ENCODE results near the gene IGSF8.

The IGSF8 gene

DNA sequence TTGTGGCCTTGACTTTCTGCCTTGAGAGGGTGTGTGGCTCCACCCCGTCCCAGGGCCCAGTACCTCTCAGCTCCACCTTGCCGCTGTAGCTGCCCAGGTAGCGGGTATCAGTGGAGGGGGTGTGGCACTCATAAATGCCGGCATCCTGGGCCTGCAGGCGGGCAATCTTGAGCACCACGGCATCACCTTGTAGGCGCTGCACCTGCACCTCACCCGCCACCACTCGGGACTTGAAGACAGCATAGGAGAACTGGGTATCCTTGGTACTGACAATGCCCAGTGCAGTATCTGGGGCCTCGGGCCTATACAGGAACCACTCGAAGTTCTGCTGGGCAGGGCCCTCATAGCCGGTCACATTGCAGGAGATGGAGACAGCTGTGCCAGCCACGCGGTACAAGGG is 3.6 kb downstream of the IGSF8 start:
- DNase-seq (ENCODE audit: low spot score) (no peak), ATAC-seq (ENCODE audit: low read depth) (no peak)
- no peak overlapping the region for H3K27ac ChIP-seq (ENCODE audit: poor library complexity, severe bottlenecking)
- H3K36me3 ChIP-seq (ENCODE audit: low read depth), result no peaks in the 10 kb centered on the region
- H3K4me1 ChIP-seq (ENCODE audit: insufficient read depth, poor library complexity, severe bottlenecking), result peaks cover 9% of the 10 kb centered on the region
- TF ChIP-seq, protein P1, sequence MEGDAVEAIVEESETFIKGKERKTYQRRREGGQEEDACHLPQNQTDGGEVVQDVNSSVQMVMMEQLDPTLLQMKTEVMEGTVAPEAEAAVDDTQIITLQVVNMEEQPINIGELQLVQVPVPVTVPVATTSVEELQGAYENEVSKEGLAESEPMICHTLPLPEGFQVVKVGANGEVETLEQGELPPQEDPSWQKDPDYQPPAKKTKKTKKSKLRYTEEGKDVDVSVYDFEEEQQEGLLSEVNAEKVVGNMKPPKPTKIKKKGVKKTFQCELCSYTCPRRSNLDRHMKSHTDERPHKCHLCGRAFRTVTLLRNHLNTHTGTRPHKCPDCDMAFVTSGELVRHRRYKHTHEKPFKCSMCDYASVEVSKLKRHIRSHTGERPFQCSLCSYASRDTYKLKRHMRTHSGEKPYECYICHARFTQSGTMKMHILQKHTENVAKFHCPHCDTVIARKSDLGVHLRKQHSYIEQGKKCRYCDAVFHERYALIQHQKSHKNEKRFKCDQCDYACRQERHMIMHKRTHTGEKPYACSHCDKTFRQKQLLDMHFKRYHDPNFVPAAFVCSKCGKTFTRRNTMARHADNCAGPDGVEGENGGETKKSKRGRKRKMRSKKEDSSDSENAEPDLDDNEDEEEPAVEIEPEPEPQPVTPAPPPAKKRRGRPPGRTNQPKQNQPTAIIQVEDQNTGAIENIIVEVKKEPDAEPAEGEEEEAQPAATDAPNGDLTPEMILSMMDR (IDR thresholded peaks at IDR 0.05; ENCODE audit: poor library complexity, severe bottlenecking), result no peak
- no peaks in the 10 kb centered on the region for H3K27me3 ChIP-seq (ENCODE audit: insufficient read depth, poor library complexity, severe bottlenecking)
- no peak overlapping the region for H3K4me3 ChIP-seq (ENCODE audit: severe bottlenecking)
- no peaks in the 10 kb centered on the region for H3K9me3 ChIP-seq (ENCODE audit: severe bottlenecking)

DNA sequence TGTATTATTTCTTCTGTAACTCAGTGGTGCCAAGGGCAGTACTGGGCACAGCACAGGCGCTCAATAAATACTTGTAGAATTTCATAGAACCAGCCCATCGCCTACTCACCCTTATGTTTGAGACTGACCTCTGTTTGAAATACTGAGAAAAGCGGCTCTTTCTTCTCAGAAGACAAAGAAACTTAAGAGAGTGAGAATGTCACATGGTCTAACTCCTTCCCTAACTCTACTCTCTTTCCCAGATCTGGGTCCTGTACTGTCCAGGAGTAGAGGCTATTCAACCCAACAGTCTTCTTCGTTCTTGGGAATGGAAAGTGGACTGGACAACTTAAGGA is 4.2 kb downstream of the IGSF8 start:
- no peaks in the 10 kb centered on the region for H3K27me3 ChIP-seq (ENCODE audit: insufficient read depth, poor library complexity, severe bottlenecking)
- peaks cover 9% of the 10 kb centered on the region for H3K4me1 ChIP-seq (ENCODE audit: insufficient read depth, poor library complexity, severe bottlenecking)
- H3K9me3 ChIP-seq (ENCODE audit: severe bottlenecking), result no peaks in the 10 kb centered on the region
- DNase-seq (ENCODE audit: low spot score) (no peak), ATAC-seq (ENCODE audit: low read depth) (no peak)
- no peak overlapping the region for H3K27ac ChIP-seq (ENCODE audit: poor library complexity, severe bottlenecking)
- no peaks in the 10 kb centered on the region for H3K36me3 ChIP-seq (ENCODE audit: low read depth)
- TF ChIP-seq, protein P1 (IDR thresholded peaks at IDR 0.05; ENCODE audit: poor library complexity, severe bottlenecking), result no peak
- H3K4me3 ChIP-seq (ENCODE audit: severe bottlenecking), result no peak overlapping the region

DNA sequence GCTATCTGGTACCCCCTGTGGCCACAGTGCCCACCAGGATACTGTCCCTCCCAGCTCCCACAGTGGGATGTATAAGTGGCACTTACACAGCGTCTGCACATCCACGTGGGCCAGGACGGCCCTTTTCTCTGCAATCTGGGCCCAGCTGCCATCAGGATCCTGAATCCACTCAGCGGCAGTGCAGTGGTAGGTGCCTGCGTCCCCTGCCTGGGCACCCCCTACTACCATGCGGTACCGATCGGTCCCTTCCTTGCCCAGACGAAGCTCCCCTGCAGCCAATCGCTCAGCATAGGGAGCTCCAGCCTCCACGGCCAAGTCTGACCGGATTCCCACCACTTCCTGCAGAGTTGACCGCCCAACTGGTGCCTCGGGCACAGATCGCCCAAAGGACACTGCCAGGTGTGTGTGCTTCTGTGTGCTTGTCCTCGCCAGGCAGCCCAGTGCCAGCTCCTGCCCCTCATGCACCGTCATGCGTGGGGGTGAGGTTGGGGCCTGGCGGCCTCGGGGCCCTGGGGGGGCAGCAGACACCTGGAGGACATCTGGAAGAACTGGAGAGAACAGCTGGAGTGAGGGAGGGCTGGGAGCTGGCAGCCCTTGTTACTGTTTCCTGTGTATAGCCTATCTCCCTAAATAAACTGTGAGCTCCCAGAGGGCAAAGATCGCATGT is 4.7 kb downstream of the IGSF8 start:
- Histone ChIP-seq H3K9me3 (ENCODE audit: severe bottlenecking) (no peaks in the 10 kb centered on the region), H3K27me3 (ENCODE audit: insufficient read depth, poor library complexity, severe bottlenecking) (no peaks in the 10 kb centered on the region), H3K27ac (ENCODE audit: poor library complexity, severe bottlenecking) (no peak overlapping the region), H3K4me1 (ENCODE audit: insufficient read depth, poor library complexity, severe bottlenecking) (peaks cover 9% of the 10 kb centered on the region), H3K36me3 (ENCODE audit: low read depth) (no peaks in the 10 kb centered on the region), H3K4me3 (ENCODE audit: severe bottlenecking) (no peak overlapping the region)
- no peak for DNase-seq (ENCODE audit: low spot score)
- TF ChIP-seq, protein P1 (IDR thresholded peaks at IDR 0.05; ENCODE audit: poor library complexity, severe bottlenecking), result no peak
- ATAC-seq (ENCODE audit: low read depth), result no peak

DNA sequence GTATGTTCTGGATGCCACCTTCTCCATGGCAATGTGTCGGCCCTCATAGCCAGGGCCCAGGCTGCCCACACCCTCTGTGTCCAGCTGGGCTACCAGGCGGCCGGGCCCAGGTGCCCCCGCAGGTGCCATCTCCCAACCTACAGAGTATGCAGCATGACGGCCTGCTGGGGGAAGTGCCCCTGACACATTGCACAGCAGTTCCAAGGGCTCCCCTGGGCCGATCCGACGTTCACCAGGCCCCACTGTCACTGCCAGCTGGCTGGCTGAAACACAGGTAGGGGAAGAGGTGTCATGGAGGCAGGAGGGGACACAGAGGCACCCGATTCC is 5.4 kb downstream of the IGSF8 start:
- ATAC-seq (ENCODE audit: low read depth) (no peak), DNase-seq (ENCODE audit: low spot score) (no peak)
- peaks cover 9% of the 10 kb centered on the region for H3K4me1 ChIP-seq (ENCODE audit: insufficient read depth, poor library complexity, severe bottlenecking)
- no peaks in the 10 kb centered on the region for H3K9me3 ChIP-seq (ENCODE audit: severe bottlenecking)
- no peaks in the 10 kb centered on the region for H3K27me3 ChIP-seq (ENCODE audit: insufficient read depth, poor library complexity, severe bottlenecking)
- TF ChIP-seq, protein P1 (IDR thresholded peaks at IDR 0.05; ENCODE audit: poor library complexity, severe bottlenecking), result no peak
- H3K4me3 ChIP-seq (ENCODE audit: severe bottlenecking), result no peak overlapping the region
- no peaks in the 10 kb centered on the region for H3K36me3 ChIP-seq (ENCODE audit: low read depth)
- no peak overlapping the region for H3K27ac ChIP-seq (ENCODE audit: poor library complexity, severe bottlenecking)

DNA sequence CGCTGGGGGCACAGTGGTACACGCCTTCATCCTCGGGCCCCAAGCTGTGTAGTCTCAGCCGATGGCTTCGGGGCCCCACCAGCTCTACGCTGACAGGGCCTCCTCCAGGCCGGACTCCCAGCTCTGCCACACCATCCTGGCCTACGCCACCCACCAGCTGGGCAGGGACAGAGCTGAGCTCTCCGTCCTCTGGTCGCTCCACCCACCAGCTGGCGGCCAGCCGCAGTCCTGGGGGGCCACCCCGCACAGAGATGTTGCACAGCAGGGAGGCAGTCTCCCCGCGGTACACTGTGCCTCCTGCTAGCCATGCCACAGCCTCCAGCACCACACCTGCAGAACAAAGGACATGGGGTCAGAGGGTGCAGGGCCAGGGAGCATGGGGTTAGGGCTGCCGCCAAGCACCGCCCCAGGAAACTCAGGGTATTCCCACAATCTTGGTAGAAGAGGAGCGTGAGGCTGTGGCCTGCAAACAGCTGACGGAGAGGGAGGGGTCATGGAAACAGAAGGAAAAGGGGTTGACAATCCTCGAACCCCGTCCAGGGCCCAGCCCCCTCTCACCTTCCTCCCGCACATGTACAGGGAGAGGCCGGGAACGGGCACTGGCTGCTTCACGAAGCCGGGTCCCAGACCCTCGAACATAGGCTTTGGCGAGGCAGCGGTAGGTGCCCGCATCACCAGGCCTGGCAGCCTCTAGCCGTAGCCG is 5.9 kb downstream of the IGSF8 start:
- no peak overlapping the region for H3K27ac ChIP-seq (ENCODE audit: poor library complexity, severe bottlenecking)
- TF ChIP-seq, protein P1 (IDR thresholded peaks at IDR 0.05; ENCODE audit: poor library complexity, severe bottlenecking), result no peak
- no peak for ATAC-seq (ENCODE audit: low read depth)

More for the DNA sequence above, 5.9 kb downstream of the IGSF8 start:
- H3K4me3 ChIP-seq (ENCODE audit: severe bottlenecking), result no peak overlapping the region
- DNase-seq (ENCODE audit: low spot score), result no peak
- peaks cover 8% of the 10 kb centered on the region for H3K4me1 ChIP-seq (ENCODE audit: insufficient read depth, poor library complexity, severe bottlenecking)
- H3K27me3 ChIP-seq (ENCODE audit: insufficient read depth, poor library complexity, severe bottlenecking), result no peaks in the 10 kb centered on the region
- H3K9me3 ChIP-seq (ENCODE audit: severe bottlenecking), result no peaks in the 10 kb centered on the region
- H3K36me3 ChIP-seq (ENCODE audit: low read depth), result no peaks in the 10 kb centered on the region

Measured in RWPE2 (cell line).